ENCODE measurements around the gene MYO1F.

- peak; percentile 78 for TF ChIP-seq CTCF (IDR thresholded peaks at IDR 0.05; ENCODE audit: borderline replicate concordance, extremely low read depth, low read length, poor library complexity, severe bottlenecking)
- TF ChIP-seq EZH2 (IDR thresholded peaks at IDR 0.05; ENCODE audit: borderline replicate concordance, low read depth, low read length, severe bottlenecking): no peak
These were observed 71.4 kb downstream of the MYO1F start for GRCh38 chr19:8505680-8506401.

All from DND-41 (cell line).